ENCODE results near the gene ACP4. TPM values are rescaled to one million over a fixed set of nuclear protein-coding genes. Genes with fewer than 3 reads are reported as not detected.

ACP4 gene
- total and polyA plus RNA-seq, 2 of the 13 experiments (the other 11 are each of a cell fraction or from before 2014, with no cell fraction given): 0.08 TPM; not detected in 1

GRCh38 chr19:50741179-50741933 lies 48.9 kb upstream of the ACP4 start:
- TF ChIP-seq MED1 (CRISPR knock-in tag; IDR thresholded peaks at IDR 0.05) (no peak), ZBTB44 (CRISPR knock-in tag; IDR thresholded peaks at IDR 0.05) (no peak), CHD2 (IDR thresholded peaks at IDR 0.05; ENCODE audit: low read depth, low read length) (no peak), FOXA1 (IDR thresholded peaks at IDR 0.05) (no peak), FOXA1 (CRISPR knock-in tag; IDR thresholded peaks at IDR 0.05) (no peak)
- Histone ChIP-seq H3K79me2 (ENCODE audit: insufficient read depth, low read length) (no peaks in the 10 kb centered on the region), H3K27me3 (ENCODE audit: control insufficient read depth in 1 of 2, insufficient read depth in 2 of 2, low read length in 2 of 2) (peaks cover 0 to 8% of the 10 kb centered on the region in 2 experiments; a peak in 2 of 5 replicates), H3K4me2 (ENCODE audit: low read depth, low read length) (no peak overlapping the region), H3K27ac (ENCODE audit: extremely low read length, insufficient read depth, low read length) (no peak overlapping the region), H3K4me3 (replicated peaks in 1 of 3; ENCODE audit: insufficient read depth in 1 of 3, low read depth in 2 of 3, low read length in 3 of 3) (no peak overlapping the region), H4K20me1 (ENCODE audit: insufficient read depth, low read length) (no peaks in the 10 kb centered on the region), H3K36me3 (replicated peaks in 1 of 2; ENCODE audit: control insufficient read depth in 1 of 2, insufficient read depth in 2 of 2, low read length in 2 of 2) (no peaks in the 10 kb centered on the region), H3K9ac (ENCODE audit: insufficient read depth, low read depth, low read length) (no peak overlapping the region), H3K4me1 (ENCODE audit: insufficient read depth, low read length) (no peaks in the 10 kb centered on the region), H3K9me3 (ENCODE audit: low read length) (no peaks in the 10 kb centered on the region), H2AFZ (ENCODE audit: low read length) (no peak overlapping the region)
- FAIRE-seq (no peak), ATAC-seq (no peak), DNase-seq (ENCODE audit: low spot score) (no peak)
- WGBS (ENCODE audit: low lambda C conversion rate): 41% methylated on average over 14 of the region's 18 CpGs
- no TSS peak for BruUV-seq (replicated peaks)
- intact Hi-C loops (cut with micrococcal nuclease; ENCODE audit: unreplicated experiment) (no loop called here), in situ Hi-C loops (cut with HindIII; ENCODE audit: extremely low pct_ligation_motif_present, low pct_unique_long_range_greater_than_20kb) (no loop called here)
- ChIA-PET POLR2A (no interaction called here), CTCF (ENCODE audit: low intra/inter-chr PET ratio, low total read pairs) (no interaction called here)

GRCh38 chr19:50743537-50743936 lies 46.7 kb upstream of the ACP4 start:
- H3K4me3 ChIP-seq (replicated peaks in 1 of 3; ENCODE audit: insufficient read depth in 1 of 3, low read depth in 2 of 3, low read length in 3 of 3): no peak overlapping the region
- 50% methylated on average over 6 of the region's 6 CpGs for WGBS (ENCODE audit: low lambda C conversion rate)
- intact Hi-C loops (cut with micrococcal nuclease; ENCODE audit: unreplicated experiment): no loop called here
- FAIRE-seq: no peak
- H3K9ac ChIP-seq (ENCODE audit: insufficient read depth, low read depth, low read length): no peak overlapping the region
- no TSS peak for BruUV-seq (replicated peaks)
- peaks cover 0 to 8% of the 10 kb centered on the region in 2 experiments; a peak in 2 of 5 replicates for H3K27me3 ChIP-seq (ENCODE audit: control insufficient read depth in 1 of 2, insufficient read depth in 2 of 2, low read length in 2 of 2)
- H4K20me1 ChIP-seq (ENCODE audit: insufficient read depth, low read length): no peaks in the 10 kb centered on the region
- no peak overlapping the region for H3K4me2 ChIP-seq (ENCODE audit: low read depth, low read length)
- CTCF ChIA-PET (ENCODE audit: low intra/inter-chr PET ratio, low total read pairs): no interaction called here
- no peak for DNase-seq (ENCODE audit: low spot score)
- no peaks in the 10 kb centered on the region for H3K9me3 ChIP-seq (ENCODE audit: low read length)
- ATAC-seq: no peak
- in situ Hi-C loops (cut with HindIII; ENCODE audit: extremely low pct_ligation_motif_present, low pct_unique_long_range_greater_than_20kb): no loop called here
- H3K36me3 ChIP-seq (replicated peaks in 1 of 2; ENCODE audit: control insufficient read depth in 1 of 2, insufficient read depth in 2 of 2, low read length in 2 of 2): no peaks in the 10 kb centered on the region
- no peak overlapping the region for H2AFZ ChIP-seq (ENCODE audit: low read length)
- H3K79me2 ChIP-seq (ENCODE audit: insufficient read depth, low read length): no peaks in the 10 kb centered on the region
- POLR2A ChIA-PET: no interaction called here
- no peak overlapping the region for H3K27ac ChIP-seq (ENCODE audit: extremely low read length, insufficient read depth, low read length)
- no peaks in the 10 kb centered on the region for H3K4me1 ChIP-seq (ENCODE audit: insufficient read depth, low read length)
- TF ChIP-seq FOXK2 (IDR thresholded peaks at IDR 0.05): no peak
- no peak for TF ChIP-seq TRAFD1 (CRISPR knock-in tag; IDR thresholded peaks at IDR 0.05; ENCODE audit: borderline replicate concordance)
- no peak for TF ChIP-seq ETV5 (CRISPR knock-in tag; IDR thresholded peaks at IDR 0.05; ENCODE audit: borderline replicate concordance)
- TF ChIP-seq ZNF775 (CRISPR knock-in tag; IDR thresholded peaks at IDR 0.05; ENCODE audit: borderline replicate concordance): no peak
- no peak for TF ChIP-seq CREM (IDR thresholded peaks at IDR 0.05)
- no peak for TF ChIP-seq CREM (CRISPR knock-in tag; IDR thresholded peaks at IDR 0.05)
- no peak for TF ChIP-seq ZNF292 (CRISPR knock-in tag; IDR thresholded peaks at IDR 0.05; ENCODE audit: borderline replicate concordance, low read depth)
- no peak for TF ChIP-seq ZNF784 (CRISPR knock-in tag; IDR thresholded peaks at IDR 0.05; ENCODE audit: borderline replicate concordance)
- no peak for TF ChIP-seq ZNF546 (CRISPR knock-in tag; conservative IDR thresholded peaks at IDR 0.05)
- no peak for TF ChIP-seq NFIC (IDR thresholded peaks at IDR 0.05; ENCODE audit: low read length)
- TF ChIP-seq MYC (CRISPR knock-in tag; IDR thresholded peaks at IDR 0.05; ENCODE audit: borderline replicate concordance): no peak
- TF ChIP-seq HOXA5 (CRISPR knock-in tag; IDR thresholded peaks at IDR 0.05): no peak

Data from HepG2 (cell line).